HepG2 (cell line): Measurements from ENCODE around the gene ZNF117. TPM values are rescaled to one million over a fixed set of nuclear protein-coding genes. Genes with fewer than 3 reads are reported as not detected.

Experiments used
- GLI4 ChIP-seq: sonication (generic); formaldehyde crosslinking; IDR thresholded peaks from 2 replicates; pipeline ENCODE4 v1.5.1; 2020; ENCODE audit warnings: missing genetic modification reagents, mild to moderate bottlenecking, moderate library complexity, borderline replicate concordance
- KAT8 ChIP-seq: IDR thresholded peaks from 2 replicates; pipeline ENCODE4 v1.6.1; 2016; ENCODE audit warnings: missing genetic modification reagents, missing compliant biosample characterization
- KMT2B ChIP-seq: IDR thresholded peaks from 2 replicates; pipeline ENCODE4 v1.6.1; 2016; ENCODE audit warnings: missing genetic modification reagents, missing compliant biosample characterization
- MAFG ChIP-seq: sonication (generic); formaldehyde crosslinking; IDR thresholded peaks from 2 replicates; pipeline ENCODE4 v1.5.1; 2020; ENCODE audit warnings: mild to moderate bottlenecking, missing genetic modification reagents
- SOX6 ChIP-seq, 2 experiments: fragments of 450-650 bp in 1 of 2; sonication (generic) in 1 of 2; formaldehyde crosslinking in 1 of 2; IDR thresholded peaks; 2 replicates each; pipeline versions ENCODE4 v1.4.0 to v1.6.1; 2017 to 2020; ENCODE audit warnings: antibody characterized with exemption in 1 of 2, mild to moderate bottlenecking in 1 of 2, missing genetic modification reagents in 1 of 2
- TRIM24 ChIP-seq: sonication (generic); formaldehyde crosslinking; IDR thresholded peaks from 2 replicates; pipeline ENCODE4 v1.8.0; 2022; ENCODE audit warnings: mild to moderate bottlenecking, missing genetic modification reagents
- ZFP41 ChIP-seq: sonication (generic); formaldehyde crosslinking; IDR thresholded peaks from 2 replicates; pipeline ENCODE4 v1.4.0; 2020; ENCODE audit warnings: mild to moderate bottlenecking, missing genetic modification reagents, borderline replicate concordance
- ZNF563 ChIP-seq: sonication (generic); formaldehyde crosslinking; IDR thresholded peaks from 2 replicates; pipeline ENCODE4 v1.8.0; 2022; ENCODE audit warnings: mild to moderate bottlenecking, moderate library complexity, missing genetic modification reagents
- polyA plus RNA-seq, 8 experiments: library from polyadenylated mRNA; depleted of rRNA in 3 of 8; stranded (reverse) in 7 of 8; unstranded in 1 of 8; fragments of >200 nt; fragmentation: Illumina TruSeq in 4 of 8; extraction: Trizol in 4 of 8; gene quantifications; 2 replicates each; pipeline versions ENCODE4 v1.2.1 to v1.2.3, GENCODE V29; 2011 to 2016; ENCODE audit warnings: low read depth in 4 of 8, missing spikeins in 1 of 8, mixed read lengths in 1 of 8; ENCODE audit not compliant: insufficient read depth in 1 of 8
- total RNA-seq, 5 experiments: library from RNA; depleted of rRNA; stranded (reverse); fragments of >200 nt; fragmentation: Illumina TruSeq; extraction: Trizol; gene quantifications; 2 replicates each; pipeline ENCODE4 v1.2.3, GENCODE V29; 2016; ENCODE audit warnings: low read depth in 1 of 5
- TF ChIP-seq, protein P1 (sequence below): sonication (generic); formaldehyde crosslinking; IDR thresholded peaks from 2 replicates; pipeline ENCODE4 v1.5.1; 2020; ENCODE audit warnings: mild to moderate bottlenecking, missing genetic modification reagents, borderline replicate concordance
- TF ChIP-seq, protein P2 (sequence below): sonication (generic); formaldehyde crosslinking; IDR thresholded peaks from 2 replicates; pipeline ENCODE4 v1.4.0; 2020; ENCODE audit warnings: missing genetic modification reagents, borderline replicate concordance
- TF ChIP-seq, protein P3 (sequence below): sonication (generic); formaldehyde crosslinking; IDR thresholded peaks from 2 replicates; pipeline ENCODE4 v1.5.0; 2020; ENCODE audit warnings: mild to moderate bottlenecking, missing genetic modification reagents
- TF ChIP-seq, protein P4 (sequence below): sonication (generic); formaldehyde crosslinking; IDR thresholded peaks from 2 replicates; pipeline ENCODE4 v1.8.1; 2023; ENCODE audit warnings: mild to moderate bottlenecking, missing genetic modification reagents

The ZNF117 gene
- total and polyA plus RNA-seq, 2 of the 13 experiments (the other 11 are each of a cell fraction or from before 2014, with no cell fraction given): 6.6 to 20.0 TPM

DNA sequence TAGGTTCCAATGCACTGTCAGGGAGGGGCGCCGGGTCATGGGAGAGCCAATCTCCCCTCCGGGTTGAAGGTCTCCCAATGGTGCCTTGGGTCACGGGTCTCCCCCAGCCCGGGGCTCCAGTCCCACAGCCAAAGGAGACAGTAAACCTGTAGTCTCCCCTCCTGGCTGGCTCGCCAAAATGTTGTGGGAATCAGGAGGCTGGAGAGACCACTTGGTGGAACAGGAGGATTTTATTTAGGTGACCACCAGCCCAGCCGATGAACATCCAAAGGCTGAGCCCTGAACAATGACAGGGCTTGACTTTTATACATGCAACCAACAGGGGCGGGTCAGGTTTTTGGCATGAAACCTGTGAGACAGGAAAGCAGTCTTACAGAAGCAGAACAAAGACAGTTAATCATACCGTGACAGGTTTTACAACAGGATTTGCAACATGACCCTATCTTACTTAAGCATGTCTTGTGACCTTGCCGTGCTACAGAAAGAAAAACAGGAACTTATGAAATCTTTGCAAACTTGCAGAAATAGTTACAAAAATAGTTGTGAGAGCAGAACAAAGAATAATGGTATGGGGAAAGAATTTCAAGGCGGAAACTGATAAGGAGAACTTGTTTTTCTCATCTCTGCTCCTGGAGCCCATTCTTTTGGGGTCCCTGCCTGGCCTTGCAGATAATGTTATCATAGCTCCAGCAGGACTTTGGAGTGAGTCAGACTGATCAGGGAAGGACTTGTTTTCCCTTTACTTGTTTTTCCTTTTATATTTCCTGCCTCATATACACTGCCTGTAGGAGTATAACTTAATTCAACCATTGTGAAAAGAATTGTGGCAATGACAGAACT lies 8.5 kb upstream of the ZNF117 start (continued):
- TF ChIP-seq KMT2B (CRISPR knock-in tag): no peak
- TF ChIP-seq, protein P1, sequence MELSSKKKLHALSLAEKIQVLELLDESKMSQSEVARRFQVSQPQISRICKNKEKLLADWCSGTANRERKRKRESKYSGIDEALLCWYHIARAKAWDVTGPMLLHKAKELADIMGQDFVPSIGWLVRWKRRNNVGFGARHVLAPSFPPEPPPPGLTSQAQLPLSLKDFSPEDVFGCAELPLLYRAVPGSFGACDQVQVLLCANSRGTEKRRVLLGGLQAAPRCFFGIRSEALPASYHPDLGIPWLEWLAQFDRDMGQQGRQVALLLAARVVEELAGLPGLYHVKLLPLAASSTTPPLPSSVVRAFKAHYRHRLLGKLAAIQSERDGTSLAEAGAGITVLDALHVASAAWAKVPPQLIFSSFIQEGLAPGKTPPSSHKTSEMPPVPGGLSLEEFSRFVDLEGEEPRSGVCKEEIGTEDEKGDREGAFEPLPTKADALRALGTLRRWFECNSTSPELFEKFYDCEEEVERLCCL (CRISPR knock-in tag): no peak
- TF ChIP-seq SOX6 (IDR thresholded peaks at IDR 0.05): no peak
- TF ChIP-seq SOX6 (CRISPR knock-in tag; IDR thresholded peaks at IDR 0.05): peak; percentile 99
- TF ChIP-seq, protein P2, sequence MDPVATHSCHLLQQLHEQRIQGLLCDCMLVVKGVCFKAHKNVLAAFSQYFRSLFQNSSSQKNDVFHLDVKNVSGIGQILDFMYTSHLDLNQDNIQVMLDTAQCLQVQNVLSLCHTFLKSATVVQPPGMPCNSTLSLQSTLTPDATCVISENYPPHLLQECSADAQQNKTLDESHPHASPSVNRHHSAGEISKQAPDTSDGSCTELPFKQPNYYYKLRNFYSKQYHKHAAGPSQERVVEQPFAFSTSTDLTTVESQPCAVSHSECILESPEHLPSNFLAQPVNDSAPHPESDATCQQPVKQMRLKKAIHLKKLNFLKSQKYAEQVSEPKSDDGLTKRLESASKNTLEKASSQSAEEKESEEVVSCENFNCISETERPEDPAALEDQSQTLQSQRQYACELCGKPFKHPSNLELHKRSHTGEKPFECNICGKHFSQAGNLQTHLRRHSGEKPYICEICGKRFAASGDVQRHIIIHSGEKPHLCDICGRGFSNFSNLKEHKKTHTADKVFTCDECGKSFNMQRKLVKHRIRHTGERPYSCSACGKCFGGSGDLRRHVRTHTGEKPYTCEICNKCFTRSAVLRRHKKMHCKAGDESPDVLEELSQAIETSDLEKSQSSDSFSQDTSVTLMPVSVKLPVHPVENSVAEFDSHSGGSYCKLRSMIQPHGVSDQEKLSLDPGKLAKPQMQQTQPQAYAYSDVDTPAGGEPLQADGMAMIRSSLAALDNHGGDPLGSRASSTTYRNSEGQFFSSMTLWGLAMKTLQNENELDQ: no peak
- TF ChIP-seq, protein P3, sequence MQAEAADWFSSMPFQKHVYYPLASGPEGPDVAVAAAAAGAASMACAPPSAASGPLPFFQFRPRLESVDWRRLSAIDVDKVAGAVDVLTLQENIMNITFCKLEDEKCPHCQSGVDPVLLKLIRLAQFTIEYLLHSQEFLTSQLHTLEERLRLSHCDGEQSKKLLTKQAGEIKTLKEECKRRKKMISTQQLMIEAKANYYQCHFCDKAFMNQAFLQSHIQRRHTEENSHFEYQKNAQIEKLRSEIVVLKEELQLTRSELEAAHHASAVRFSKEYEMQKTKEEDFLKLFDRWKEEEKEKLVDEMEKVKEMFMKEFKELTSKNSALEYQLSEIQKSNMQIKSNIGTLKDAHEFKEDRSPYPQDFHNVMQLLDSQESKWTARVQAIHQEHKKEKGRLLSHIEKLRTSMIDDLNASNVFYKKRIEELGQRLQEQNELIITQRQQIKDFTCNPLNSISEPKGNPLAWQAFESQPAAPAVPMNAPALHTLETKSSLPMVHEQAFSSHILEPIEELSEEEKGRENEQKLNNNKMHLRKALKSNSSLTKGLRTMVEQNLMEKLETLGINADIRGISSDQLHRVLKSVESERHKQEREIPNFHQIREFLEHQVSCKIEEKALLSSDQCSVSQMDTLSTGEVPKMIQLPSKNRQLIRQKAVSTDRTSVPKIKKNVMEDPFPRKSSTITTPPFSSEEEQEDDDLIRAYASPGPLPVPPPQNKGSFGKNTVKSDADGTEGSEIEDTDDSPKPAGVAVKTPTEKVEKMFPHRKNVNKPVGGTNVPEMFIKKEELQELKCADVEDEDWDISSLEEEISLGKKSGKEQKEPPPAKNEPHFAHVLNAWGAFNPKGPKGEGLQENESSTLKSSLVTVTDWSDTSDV (CRISPR knock-in tag): no peak
- no peak for TF ChIP-seq GLI4 (CRISPR knock-in tag)
- no peak for TF ChIP-seq ZFP41 (CRISPR knock-in tag)
- TF ChIP-seq TRIM24 (CRISPR knock-in tag): peak; percentile 99
- no peak for TF ChIP-seq MAFG (CRISPR knock-in tag)
- TF ChIP-seq, protein P4, sequence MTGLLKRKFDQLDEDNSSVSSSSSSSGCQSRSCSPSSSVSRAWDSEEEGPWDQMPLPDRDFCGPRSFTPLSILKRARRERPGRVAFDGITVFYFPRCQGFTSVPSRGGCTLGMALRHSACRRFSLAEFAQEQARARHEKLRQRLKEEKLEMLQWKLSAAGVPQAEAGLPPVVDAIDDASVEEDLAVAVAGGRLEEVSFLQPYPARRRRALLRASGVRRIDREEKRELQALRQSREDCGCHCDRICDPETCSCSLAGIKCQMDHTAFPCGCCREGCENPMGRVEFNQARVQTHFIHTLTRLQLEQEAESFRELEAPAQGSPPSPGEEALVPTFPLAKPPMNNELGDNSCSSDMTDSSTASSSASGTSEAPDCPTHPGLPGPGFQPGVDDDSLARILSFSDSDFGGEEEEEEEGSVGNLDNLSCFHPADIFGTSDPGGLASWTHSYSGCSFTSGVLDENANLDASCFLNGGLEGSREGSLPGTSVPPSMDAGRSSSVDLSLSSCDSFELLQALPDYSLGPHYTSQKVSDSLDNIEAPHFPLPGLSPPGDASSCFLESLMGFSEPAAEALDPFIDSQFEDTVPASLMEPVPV: 0 out of 2 replicates have a peak, but pooled peaks have one; percentile 24
- TF ChIP-seq KAT8 (CRISPR knock-in tag): peak; percentile 79; the same call in 1 of the 2 replicates
- no peak for TF ChIP-seq ZNF563 (CRISPR knock-in tag)
